Activated CD4-positive, alpha-beta T cell treated with anti-CD3 and anti-CD28 coated beads for 36 hours (primary cell): ENCODE data around the gene UGT1A8. TPM values are rescaled to one million over a fixed set of nuclear protein-coding genes. Genes with fewer than 3 reads are reported as not detected.

Experiments
- ATAC-seq: fragments of 200-7000 bp; cut with Tn5 transposase; one replicate; pipeline ENCODE4 v1.10.0; 2021; ENCODE audit warnings: mild to moderate bottlenecking, moderate library complexity
- CTCF ChIA-PET: fragments of 350-600 bp; sonication (Branson Sonifier 250); formaldehyde crosslinking; loops from one replicate; lab custom pipeline; 2021; ENCODE audit warnings: antibody characterized with exemption; lab: Charles Lee
- POLR2A ChIA-PET: fragments of 350-600 bp; sonication (Branson Sonifier 250); formaldehyde crosslinking; loops from one replicate; lab custom pipeline; 2021; ENCODE audit warnings: antibody characterized with exemption, inconsistent platforms; lab: Charles Lee
- DNase-seq: peaks from one replicate; pipeline ENCODE4 v3.0.0-alpha.2; 2020
- H3K27ac Mint-ChIP-seq: one replicate; pipeline ENCODE4 v1.8.0; 2021; ENCODE audit warnings: mixed read lengths
- H3K27me3 Mint-ChIP-seq: one replicate; pipeline ENCODE4 v1.8.0; 2021; ENCODE audit warnings: mixed read lengths
- H3K36me3 Mint-ChIP-seq: one replicate; pipeline ENCODE4 v1.8.0; 2021; ENCODE audit warnings: low read depth, mixed read lengths
- H3K4me1 Mint-ChIP-seq: one replicate; pipeline ENCODE4 v1.8.0; 2021; ENCODE audit warnings: mixed read lengths
- H3K4me3 Mint-ChIP-seq: one replicate; pipeline ENCODE4 v1.8.0; 2021; ENCODE audit warnings: mild to moderate bottlenecking, moderate library complexity, mixed read lengths
- H3K9me3 Mint-ChIP-seq: one replicate; pipeline ENCODE4 v1.8.0; 2021; ENCODE audit warnings: low read depth, mixed read lengths
- intact Hi-C, 2 experiments: fragments of 100-400 bp; cut with DNase I in 1 of 2; cut with micrococcal nuclease in 1 of 2; formaldehyde crosslinking; loops; one replicate each; pipeline versions ENCODE4 v1.14.2 to v1.15.1; 2022 to 2024; cut with DNase I, micrococcal nuclease
- total RNA-seq, 2 experiments: library from RNA; stranded (reverse); gene quantifications; one replicate each; pipeline ENCODE4 v1.2.3, GENCODE V29; 2021

Gene UGT1A8
- total RNA-seq, 2 experiments from 2014 or later = not detected

DNA sequence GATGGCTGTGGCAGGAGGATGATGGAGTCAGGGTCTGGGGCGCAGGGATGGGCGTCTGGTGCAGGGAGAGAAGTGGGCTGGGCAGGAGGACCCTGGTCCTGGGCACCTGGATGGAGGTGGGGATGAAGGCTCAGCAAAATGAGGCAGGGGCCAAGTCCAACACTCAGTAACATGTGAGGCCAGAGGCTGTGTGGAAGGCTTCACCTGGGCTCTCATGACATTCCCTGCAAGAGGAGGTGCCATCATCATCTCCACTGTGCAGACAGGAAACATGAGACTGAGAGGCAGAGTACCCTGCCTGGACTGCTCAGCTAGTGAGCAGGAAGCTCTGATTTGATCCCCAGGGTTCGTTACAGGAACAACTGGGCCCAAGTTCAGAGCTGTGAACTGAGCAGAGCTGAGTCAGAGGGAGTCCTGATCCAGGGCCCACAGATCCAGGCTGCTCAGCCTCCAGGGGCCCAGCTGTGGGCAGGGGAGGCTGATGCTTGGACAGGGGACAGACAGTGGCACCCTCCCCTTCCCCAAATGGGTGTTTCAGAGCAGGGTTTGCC lies 200.0 kb downstream of the UGT1A8 start:
- no peak overlapping the region for H3K4me3 Mint-ChIP-seq
- peaks cover 1% of the 10 kb centered on the region for H3K27me3 Mint-ChIP-seq
- intact Hi-C loops = no loop called here
- no peak overlapping the region for H3K27ac Mint-ChIP-seq
- ChIA-PET CTCF (no interaction called here), POLR2A (no interaction called here)
- ATAC-seq (no peak), DNase-seq (no peak)
- no peaks in the 10 kb centered on the region for H3K4me1 Mint-ChIP-seq
- H3K36me3 Mint-ChIP-seq = no peaks in the 10 kb centered on the region
- no peaks in the 10 kb centered on the region for H3K9me3 Mint-ChIP-seq

DNA sequence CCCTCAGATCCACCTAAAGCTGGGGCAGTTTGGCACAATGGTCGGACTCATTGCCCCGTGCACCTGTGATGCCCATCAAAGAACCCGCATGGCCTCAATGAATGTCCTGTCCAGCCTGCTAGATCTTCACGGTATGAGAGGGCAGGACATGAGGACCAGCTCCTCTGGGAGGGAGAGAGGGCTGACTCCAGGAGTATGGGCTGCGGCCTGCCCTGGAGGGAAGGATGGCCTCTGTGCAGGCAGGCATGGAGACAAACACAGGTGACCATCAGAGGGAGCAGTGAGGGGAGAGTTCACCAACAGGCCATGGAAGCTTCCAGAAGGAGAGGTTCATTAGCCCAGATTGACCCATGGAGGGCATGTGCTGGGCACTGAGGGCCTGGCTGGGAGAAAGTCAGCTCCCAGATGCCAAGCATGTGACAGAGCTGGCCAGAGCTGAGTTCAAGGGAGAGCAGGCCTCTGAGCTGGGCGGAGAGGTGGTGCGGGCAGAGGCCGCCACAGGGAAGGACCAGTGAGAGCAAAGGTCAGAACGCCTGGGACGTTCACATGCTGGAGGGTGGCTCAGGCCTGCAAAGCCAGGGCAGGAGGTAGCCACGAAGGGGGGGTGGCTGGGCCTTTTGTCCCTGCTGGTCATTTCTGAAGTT lies 200.7 kb downstream of the UGT1A8 start:
- no peak overlapping the region for H3K4me3 Mint-ChIP-seq

DNA sequence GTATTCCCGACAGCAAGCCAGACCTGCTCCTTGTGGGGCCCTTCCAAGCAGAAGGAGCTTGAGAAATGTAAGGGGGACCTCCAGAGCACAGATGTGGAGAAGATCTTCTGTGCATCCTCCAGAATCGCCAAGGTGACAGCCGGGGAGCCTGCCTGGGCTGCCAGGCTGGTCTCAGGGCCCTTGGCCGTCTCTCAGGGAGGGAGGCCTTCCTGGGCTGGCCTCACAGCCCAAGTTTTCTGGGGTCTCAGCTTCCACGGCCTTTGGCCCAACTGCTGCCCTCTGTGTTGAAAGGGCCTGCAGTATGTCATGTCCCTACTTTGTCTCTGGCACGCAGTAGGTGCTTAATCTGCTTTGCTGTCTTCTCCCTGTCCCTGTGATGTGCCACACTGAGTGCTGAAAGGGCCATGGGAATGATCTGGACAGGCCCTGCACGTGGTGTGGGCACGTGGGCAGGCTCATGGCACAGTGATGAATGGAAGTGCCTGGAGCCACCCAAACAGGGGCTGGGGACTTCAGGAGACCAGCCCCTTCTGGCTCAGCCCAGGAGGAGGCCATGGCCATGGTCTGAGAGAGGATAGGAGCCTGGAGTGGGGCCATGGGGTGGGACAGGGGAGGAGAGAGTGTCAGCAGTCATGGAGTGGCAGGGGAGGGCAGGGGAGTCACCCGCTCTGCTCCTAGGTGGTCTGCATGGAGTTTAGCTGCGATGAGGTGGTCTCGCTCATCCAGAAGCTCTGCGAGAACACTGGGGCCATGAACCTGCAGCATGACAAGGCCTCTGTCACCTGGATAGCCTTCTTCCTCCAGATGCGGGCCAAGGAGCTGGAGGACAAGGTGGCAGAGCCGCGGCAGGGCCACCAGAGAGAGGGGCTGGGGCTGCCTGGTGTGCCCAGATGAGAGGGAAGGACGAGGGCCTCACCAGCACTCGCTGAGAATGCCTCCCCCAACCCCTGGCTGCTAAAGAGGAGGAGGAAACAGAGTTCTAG lies 201.5 kb downstream of the UGT1A8 start:
- H3K4me3 Mint-ChIP-seq = no peak overlapping the region
- ATAC-seq (no peak), DNase-seq (no peak)
- no peaks in the 10 kb centered on the region for H3K36me3 Mint-ChIP-seq
- no peaks in the 10 kb centered on the region for H3K4me1 Mint-ChIP-seq
- H3K9me3 Mint-ChIP-seq = no peaks in the 10 kb centered on the region
- H3K27me3 Mint-ChIP-seq = peaks cover 1% of the 10 kb centered on the region
- intact Hi-C loops = no loop called here
- H3K27ac Mint-ChIP-seq = no peak overlapping the region
- ChIA-PET POLR2A (no interaction called here), CTCF (interaction anchor here (0.6 kb wide), 1 partner anchor 216 kb away, joined by 3 read pairs; no protein-coding TSS in a partner anchor)

More for the DNA sequence above, 200.7 kb downstream of the UGT1A8 start:
- Mint-ChIP-seq H3K9me3 (no peaks in the 10 kb centered on the region), H3K27ac (no peak overlapping the region), H3K4me1 (no peaks in the 10 kb centered on the region), H3K36me3 (no peaks in the 10 kb centered on the region), H3K27me3 (peaks cover 1% of the 10 kb centered on the region)
- ChIA-PET CTCF (interaction anchor here (0.6 kb wide), 1 partner anchor 215 kb away, joined by 3 read pairs; no protein-coding TSS in a partner anchor), POLR2A (no interaction called here)
- intact Hi-C loops = no loop called here
- DNase-seq = no peak
- ATAC-seq = no peak

DNA sequence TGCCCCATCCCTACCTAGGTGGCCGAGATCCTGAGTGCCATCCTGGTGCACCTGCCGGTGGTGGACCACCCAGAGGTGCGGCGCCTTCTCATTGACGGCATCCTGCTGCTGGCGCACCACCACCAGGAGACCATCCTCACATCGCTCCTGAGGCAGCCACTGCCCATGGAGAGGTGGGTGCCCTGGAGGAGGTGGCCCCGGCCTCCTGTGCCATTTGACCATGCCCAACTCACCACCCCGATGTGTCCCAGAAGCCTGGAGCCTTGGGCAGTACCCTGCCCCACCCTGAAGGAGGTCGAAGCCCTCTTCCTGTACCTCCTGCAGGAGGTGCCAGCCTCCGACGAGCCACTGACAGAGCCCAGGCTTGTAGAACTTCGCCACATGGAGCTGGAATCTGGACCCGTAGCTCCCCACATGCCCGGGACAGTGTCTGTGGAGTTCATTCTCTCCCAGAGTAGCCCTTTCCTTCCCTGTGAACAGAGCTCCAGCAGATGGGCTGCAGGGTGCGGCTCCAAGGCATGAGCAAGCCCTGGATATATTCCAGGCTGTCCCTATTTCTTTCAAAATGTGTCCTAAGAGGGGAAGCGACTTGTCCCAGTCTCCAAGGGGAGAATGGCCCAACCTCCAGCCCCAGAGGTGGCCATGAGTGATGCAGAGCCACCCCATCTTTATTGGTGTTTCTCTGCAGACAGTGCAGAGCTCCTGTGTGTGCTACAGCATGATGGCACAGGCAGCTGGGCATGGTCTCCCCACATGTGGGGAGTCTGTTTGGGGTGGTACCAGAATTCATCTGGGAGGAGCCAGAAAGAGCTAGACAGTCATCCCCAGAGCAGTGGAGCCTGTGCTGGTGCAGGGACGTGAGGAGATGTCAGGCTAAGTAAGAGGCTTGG lies 202.7 kb downstream of the UGT1A8 start:
- ChIA-PET POLR2A (no interaction called here), CTCF (no interaction called here)
- no peak for DNase-seq
- Mint-ChIP-seq H3K36me3 (no peaks in the 10 kb centered on the region), H3K4me3 (no peak overlapping the region), H3K27ac (no peak overlapping the region), H3K9me3 (no peaks in the 10 kb centered on the region), H3K4me1 (no peaks in the 10 kb centered on the region), H3K27me3 (peaks cover 1% of the 10 kb centered on the region)
- ATAC-seq = no peak
- intact Hi-C loops = no loop called here

DNA sequence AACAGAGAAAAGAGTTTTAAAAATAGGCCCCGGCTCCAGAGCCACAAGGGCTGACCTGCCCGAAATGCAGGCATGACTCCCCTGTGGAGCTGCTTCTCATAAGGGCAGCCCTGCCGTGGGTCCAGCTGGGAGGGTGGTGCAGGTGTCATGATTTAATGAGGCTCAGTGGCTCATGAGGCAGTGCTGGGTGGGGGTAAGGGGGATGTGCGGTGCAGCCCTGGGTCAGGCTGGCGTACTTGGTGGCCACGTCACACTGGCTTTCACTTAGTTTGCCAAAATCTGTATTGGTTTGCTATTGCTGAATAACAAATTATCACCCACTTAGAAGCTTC lies 203.3 kb downstream of the UGT1A8 start:
- no peak overlapping the region for H3K4me3 Mint-ChIP-seq
- intact Hi-C loops = no loop called here
- ChIA-PET POLR2A (no interaction called here), CTCF (no interaction called here)
- no peak overlapping the region for H3K27ac Mint-ChIP-seq
- no peaks in the 10 kb centered on the region for H3K4me1 Mint-ChIP-seq
- DNase-seq (no peak), ATAC-seq (no peak)
- no peaks in the 10 kb centered on the region for H3K9me3 Mint-ChIP-seq
- peaks cover 1% of the 10 kb centered on the region for H3K27me3 Mint-ChIP-seq
- H3K36me3 Mint-ChIP-seq = no peaks in the 10 kb centered on the region

DNA sequence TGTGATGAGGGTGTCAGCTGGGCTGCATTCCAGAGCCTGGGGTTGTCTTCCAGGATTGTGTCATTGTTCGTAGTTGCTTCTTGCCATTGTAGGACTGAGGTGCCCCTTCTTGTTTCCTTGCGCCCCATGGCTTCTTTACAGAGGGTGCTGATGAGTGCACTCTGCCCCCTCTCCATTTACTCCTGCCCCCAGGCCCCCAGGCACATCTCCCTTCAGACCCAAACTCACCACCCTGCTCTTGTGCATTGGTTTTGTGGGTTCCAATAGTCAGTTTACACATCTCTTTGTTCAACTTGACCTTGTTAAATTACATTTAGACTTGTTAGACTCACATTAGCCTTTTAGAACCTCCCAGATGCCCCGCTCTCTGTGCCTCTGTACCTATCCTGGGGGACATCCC lies 203.8 kb downstream of the UGT1A8 start:
- no peak for DNase-seq
- no peak for ATAC-seq
- Mint-ChIP-seq H3K4me3 (no peak overlapping the region), H3K9me3 (no peaks in the 10 kb centered on the region), H3K27ac (no peak overlapping the region), H3K4me1 (no peaks in the 10 kb centered on the region), H3K36me3 (no peaks in the 10 kb centered on the region), H3K27me3 (peaks cover 1% of the 10 kb centered on the region)
- intact Hi-C loops = no loop called here
- POLR2A ChIA-PET = no interaction called here
- CTCF ChIA-PET = no interaction called here

DNA sequence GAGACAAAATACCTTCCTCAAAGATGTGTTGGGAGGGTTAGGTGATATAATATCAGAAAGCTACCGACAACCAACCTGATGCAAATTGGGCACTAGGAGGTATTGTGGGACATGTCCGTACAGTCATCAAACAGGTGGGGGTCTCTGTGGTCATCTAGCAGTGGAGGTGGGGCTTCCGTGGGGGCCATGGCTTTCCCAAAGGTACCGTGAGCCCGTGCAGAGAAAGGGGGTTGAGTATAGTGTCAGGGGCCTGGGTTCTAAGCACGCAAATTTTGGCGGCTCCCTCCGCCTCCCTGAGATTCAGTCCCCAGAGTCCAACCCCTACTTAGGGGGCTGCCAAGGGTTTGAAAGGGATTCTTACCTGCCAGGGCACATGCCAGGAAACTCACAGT lies 204.3 kb downstream of the UGT1A8 start:
- no peak for ATAC-seq
- Mint-ChIP-seq H3K9me3 (no peaks in the 10 kb centered on the region), H3K27ac (no peak overlapping the region), H3K27me3 (peaks cover 1% of the 10 kb centered on the region), H3K4me3 (no peak overlapping the region), H3K4me1 (no peaks in the 10 kb centered on the region), H3K36me3 (no peaks in the 10 kb centered on the region)
- CTCF ChIA-PET = no interaction called here
- DNase-seq = no peak
- intact Hi-C loops = no loop called here
- POLR2A ChIA-PET = no interaction called here

DNA sequence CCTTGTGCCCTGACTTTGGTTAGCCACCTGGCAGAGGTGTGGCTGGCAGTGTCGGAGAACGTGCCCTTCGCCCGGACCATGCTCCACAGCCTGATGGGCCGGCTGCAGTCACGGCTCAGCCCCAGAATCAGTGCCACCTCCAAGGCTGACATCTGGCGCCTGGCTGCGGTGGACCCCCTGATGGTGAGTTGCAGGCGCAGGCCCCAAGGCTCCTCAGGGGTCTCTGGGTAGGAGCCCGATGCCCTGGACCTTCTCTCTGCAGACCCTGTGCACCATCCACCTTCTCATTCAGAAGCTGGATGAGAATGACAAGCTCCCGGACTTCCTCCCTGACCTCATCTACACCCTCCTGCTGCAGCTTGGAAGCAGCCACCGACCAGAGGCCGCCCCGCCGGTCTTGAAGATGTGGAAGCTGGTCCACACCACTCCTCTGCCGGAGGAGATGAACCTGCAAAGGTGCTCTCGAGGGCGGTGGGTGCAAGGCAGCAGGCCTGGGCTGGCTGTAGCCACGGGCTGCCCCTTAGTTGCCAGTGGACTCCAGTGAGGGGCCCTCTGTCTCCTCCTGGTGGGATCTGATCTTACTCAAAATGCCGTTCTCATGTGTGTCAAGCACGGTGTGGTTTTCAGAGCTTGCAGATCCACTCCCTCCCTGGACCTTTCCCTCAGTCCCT lies 204.8 kb downstream of the UGT1A8 start:
- Mint-ChIP-seq H3K36me3 (no peaks in the 10 kb centered on the region), H3K9me3 (no peaks in the 10 kb centered on the region), H3K4me1 (no peaks in the 10 kb centered on the region), H3K27me3 (peaks cover 1% of the 10 kb centered on the region), H3K4me3 (no peak overlapping the region), H3K27ac (no peak overlapping the region)
- no peak for ATAC-seq
- POLR2A ChIA-PET = no interaction called here
- intact Hi-C loops = no loop called here
- CTCF ChIA-PET = interaction anchor here (0.5 kb wide), 1 partner anchor 14 kb away, joined by 3 read pairs; no protein-coding TSS in a partner anchor
- DNase-seq = no peak

Other genes starting within 250 kb of the UGT1A8 start
- 10 to 100 TPM; 12.0 to 12.9 TPM for gene USP40, start 50.9 kb upstream of the UGT1A8 start, total RNA-seq
- gene UGT1A10, start 18.8 kb downstream of the UGT1A8 start, total RNA-seq = not detected
- gene UGT1A9, start 54.3 kb downstream of the UGT1A8 start, total RNA-seq = not detected
- not detected for gene UGT1A7, start 64.3 kb downstream of the UGT1A8 start, total RNA-seq
- gene UGT1A6, start 75.3 kb downstream of the UGT1A8 start, total RNA-seq = not detected
- gene UGT1A5, start 95.3 kb downstream of the UGT1A8 start, total RNA-seq = not detected
- not detected for gene UGT1A4, start 101.1 kb downstream of the UGT1A8 start, total RNA-seq
- not detected for gene UGT1A3, start 111.4 kb downstream of the UGT1A8 start, total RNA-seq
- not detected for gene UGT1A1, start 142.6 kb downstream of the UGT1A8 start, total RNA-seq
- gene MROH2A, start 160.7 kb downstream of the UGT1A8 start, total RNA-seq = not detected
- gene HJURP, start 236.9 kb downstream of the UGT1A8 start, total RNA-seq = 100 to 1,000 TPM in 1 of 2 experiments, 10 to 100 TPM in 1; 94.6 to 111 TPM